Uterus (tissue), 4 donors: ENCODE data around the gene CACNB3. TPM values are rescaled to one million over a fixed set of nuclear protein-coding genes. Genes with fewer than 3 reads are reported as not detected.

Experiments used
- DNase-seq, 2 donors: peaks; one replicate each; pipeline ENCODE4 v3.0.0-alpha.2; 2019 to 2020
- H3K27ac ChIP-seq, 2 donors: fragments of 200-600 bp; sonication (generic); 1 replicate in 1 of 2; 2 replicates in 1 of 2; pipeline ENCODE4 v1.5.1; 2016 to 2018
- H3K27me3 ChIP-seq, 2 donors: fragments of 200-600 bp; sonication (generic); one replicate each; pipeline ENCODE4 v1.5.1; 2018 to 2019; ENCODE audit warnings: control low read depth in 1 of 2
- H3K36me3 ChIP-seq, 2 donors: fragments of 200-600 bp; sonication (generic); one replicate each; pipeline ENCODE4 v1.5.1; 2019; ENCODE audit warnings: control low read depth in 1 of 2
- H3K4me1 ChIP-seq, 2 donors: fragments of 200-600 bp; sonication (generic); one replicate each; pipeline ENCODE4 v1.5.1; 2018 to 2019; ENCODE audit warnings: control low read depth in 1 of 2
- H3K4me3 ChIP-seq, 2 donors: fragments of 200-600 bp; sonication (generic); 1 replicate in 1 of 2; 2 replicates in 1 of 2; pipeline ENCODE4 v1.5.1; 2018 to 2019; ENCODE audit warnings: mild to moderate bottlenecking in 1 of 2
- H3K9me3 ChIP-seq, 2 donors: fragments of 200-600 bp; sonication (generic); one replicate each; pipeline ENCODE4 v1.5.1; 2019; ENCODE audit warnings: control low read depth in 1 of 2
- CTCF ChIP-seq, 4 experiments: fragments of 200-600 bp in 2 of 4; fragments of 450-650 bp in 2 of 4; sonication (generic) in 2 of 4; IDR thresholded peaks; one replicate each; pipeline ENCODE4 v1.5.1; 2016 to 2019; ENCODE audit warnings: antibody characterized with exemption in 4 of 4, mild to moderate bottlenecking in 2 of 4, moderate library complexity in 1 of 4
- POLR2A ChIP-seq, 2 donors: fragments of 450-650 bp; IDR thresholded peaks; one replicate each; pipeline ENCODE4 v1.6.1; 2016; ENCODE audit warnings: antibody characterized with exemption in 2 of 2, mild to moderate bottlenecking in 1 of 2, moderate library complexity in 1 of 2
- intact Hi-C: fragments of 100-400 bp; cut with DNase I; formaldehyde crosslinking; loops from one replicate; pipeline ENCODE4 v1.15.1; 2023; ENCODE audit warnings: low total_unique reads
- total RNA-seq, 4 donors: library from RNA; depleted of rRNA in 3 of 4; stranded (reverse); fragments of >200 nt in 3 of 4; gene quantifications; one replicate each; pipeline versions ENCODE4 v1.1.0 to v1.2.4, GENCODE V29; 2014 to 2023
- donor health status: DM: yes; HTN: yes; CAD: no.

Gene CACNB3
- total RNA-seq, 4 donors from 2014 or later = 5.9 to 62.2 (median 22.7) TPM

DNA sequence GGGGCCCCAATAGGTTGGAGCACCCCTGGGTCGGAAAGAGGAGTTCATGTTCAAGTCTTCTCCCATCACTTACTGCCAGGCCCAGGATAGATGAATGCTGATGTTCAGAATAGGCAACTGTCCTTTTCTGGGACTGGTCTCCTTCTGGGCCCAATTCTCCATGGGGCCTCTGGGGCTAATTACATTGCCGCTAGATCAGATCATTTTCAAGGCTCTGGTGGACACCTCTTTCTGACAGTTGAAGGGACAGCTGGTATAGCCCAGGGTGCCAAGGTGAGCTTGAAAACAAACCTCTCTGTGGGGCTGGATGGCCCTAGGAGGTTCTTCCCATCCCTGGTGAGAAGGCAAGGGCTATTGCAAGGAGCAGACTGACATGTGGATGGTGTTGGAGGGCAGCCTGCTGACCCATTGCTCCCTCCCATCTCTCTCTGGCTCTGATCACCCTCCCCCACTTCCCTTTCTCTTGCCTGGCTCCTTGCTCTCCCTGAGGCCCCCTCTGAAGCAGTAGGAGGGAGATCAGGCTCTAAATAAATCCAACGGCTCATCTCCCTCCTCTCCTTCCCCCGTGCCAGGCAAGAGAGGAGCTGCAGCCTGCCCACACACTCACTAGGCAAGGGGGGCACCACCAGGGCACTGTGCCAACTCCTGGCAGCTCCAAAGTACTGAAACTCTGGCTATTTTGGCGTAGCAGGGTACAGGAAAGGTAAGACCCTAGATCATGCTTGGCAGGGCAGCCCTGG, 1.9 kb downstream of the CACNB3 start:
- no peak for TF ChIP-seq CTCF (IDR thresholded peaks at IDR 0.05)
- TF ChIP-seq POLR2A (IDR thresholded peaks at IDR 0.05) = no peak
- Histone ChIP-seq H3K27ac (peak overlapping the region; percentile 22 to 84), H3K4me1 (peaks cover 0 to 7% of the 10 kb centered on the region in 2 donors), H3K27me3 (no peaks in the 10 kb centered on the region), H3K9me3 (no peaks in the 10 kb centered on the region), H3K36me3 (no peaks in the 10 kb centered on the region), H3K4me3 (no peak overlapping the region)
- intact Hi-C loops = no loop called here
- no peak for DNase-seq

DNA sequence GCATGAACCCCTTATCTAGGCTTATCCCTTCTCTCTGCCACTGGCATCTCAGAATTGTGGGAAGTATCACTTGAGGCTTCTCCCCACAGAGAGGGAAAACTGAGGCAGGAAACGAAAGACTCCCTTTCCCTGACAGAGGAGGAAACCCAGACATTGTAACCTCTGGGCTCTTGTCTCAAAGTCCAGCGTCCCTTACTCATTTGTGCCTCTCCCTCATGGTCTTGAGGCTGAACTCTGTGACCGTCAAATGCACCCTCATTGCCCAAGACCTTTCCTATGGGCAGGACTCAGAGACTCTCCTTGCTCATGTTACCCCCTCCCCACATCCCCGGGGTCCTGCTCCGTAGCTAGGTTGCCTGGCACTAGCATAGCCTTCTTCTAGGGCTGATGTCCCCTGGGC, 3.8 kb downstream of the CACNB3 start:
- Histone ChIP-seq H3K36me3 (no peaks in the 10 kb centered on the region), H3K4me3 (no peak overlapping the region), H3K9me3 (no peaks in the 10 kb centered on the region), H3K4me1 (no peaks in the 10 kb centered on the region), H3K27me3 (no peaks in the 10 kb centered on the region), H3K27ac (no peak overlapping the region)
- DNase-seq = no peak
- intact Hi-C loops = no loop called here
- no peak for TF ChIP-seq POLR2A (IDR thresholded peaks at IDR 0.05)
- TF ChIP-seq CTCF (IDR thresholded peaks at IDR 0.05) = no peak

DNA sequence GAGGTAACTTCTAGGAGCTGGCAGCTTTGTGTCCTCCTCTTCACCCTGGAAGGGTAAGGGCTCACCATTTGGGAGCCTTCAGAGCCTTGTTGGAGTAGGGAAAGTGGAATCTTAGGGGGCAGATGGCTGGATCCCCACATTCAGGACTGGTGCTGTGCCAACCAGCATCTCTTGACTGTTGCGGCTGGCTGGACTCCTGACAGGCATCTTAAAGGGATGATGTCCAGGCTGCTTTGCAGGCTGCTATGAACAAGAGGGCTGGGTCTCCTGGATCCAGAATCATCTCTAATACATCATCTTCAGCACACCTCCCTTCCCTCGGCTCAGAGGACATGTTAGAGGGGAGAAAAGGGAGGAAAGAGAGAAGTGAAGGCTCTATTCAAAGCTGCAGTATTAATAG, 4.4 kb downstream of the CACNB3 start:
- intact Hi-C loops = no loop called here
- no peak for TF ChIP-seq POLR2A (IDR thresholded peaks at IDR 0.05)
- TF ChIP-seq CTCF (IDR thresholded peaks at IDR 0.05) = no peak
- DNase-seq = no peak
- Histone ChIP-seq H3K36me3 (no peaks in the 10 kb centered on the region), H3K27ac (no peak overlapping the region), H3K9me3 (no peaks in the 10 kb centered on the region), H3K27me3 (no peaks in the 10 kb centered on the region), H3K4me3 (no peak overlapping the region), H3K4me1 (no peaks in the 10 kb centered on the region)

DNA sequence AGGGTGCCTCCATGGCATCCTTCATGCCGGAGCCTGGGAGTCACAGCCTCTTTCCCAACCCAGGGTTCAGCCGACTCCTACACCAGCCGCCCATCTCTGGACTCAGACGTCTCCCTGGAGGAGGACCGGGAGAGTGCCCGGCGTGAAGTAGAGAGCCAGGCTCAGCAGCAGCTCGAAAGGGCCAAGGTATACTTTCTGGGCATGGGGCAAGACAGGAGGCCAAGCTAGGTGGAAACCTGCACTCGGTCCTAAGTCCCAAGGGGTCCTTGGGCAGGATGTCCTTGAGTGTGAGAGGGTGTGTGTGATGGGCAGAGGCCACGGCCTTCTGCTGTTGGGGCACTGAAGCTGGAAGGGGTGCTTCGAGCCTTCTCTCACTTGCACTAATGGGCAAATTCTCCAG, 5.0 kb downstream of the CACNB3 start:
- Histone ChIP-seq H3K27me3 (no peaks in the 10 kb centered on the region), H3K36me3 (no peaks in the 10 kb centered on the region), H3K4me3 (no peak overlapping the region), H3K27ac (no peak overlapping the region), H3K4me1 (no peaks in the 10 kb centered on the region), H3K9me3 (no peaks in the 10 kb centered on the region)
- intact Hi-C loops = no loop called here
- no peak for TF ChIP-seq POLR2A (IDR thresholded peaks at IDR 0.05)
- TF ChIP-seq CTCF (IDR thresholded peaks at IDR 0.05) = no peak
- DNase-seq = no peak

GRCh38 chr12:48824112-48824511, 5.8 kb downstream of the CACNB3 start:
- Histone ChIP-seq H3K4me1 (no peaks in the 10 kb centered on the region), H3K27me3 (no peaks in the 10 kb centered on the region), H3K4me3 (no peak overlapping the region), H3K9me3 (no peaks in the 10 kb centered on the region), H3K27ac (no peak overlapping the region), H3K36me3 (no peaks in the 10 kb centered on the region)
- no peak for DNase-seq
- no peak for TF ChIP-seq CTCF (IDR thresholded peaks at IDR 0.05)
- no peak for TF ChIP-seq POLR2A (IDR thresholded peaks at IDR 0.05)
- intact Hi-C loops = no loop called here
